Daoy (cell line): ENCODE data around the gene KRTAP2-2. TPM values are rescaled to one million over a fixed set of nuclear protein-coding genes. Genes with fewer than 3 reads are reported as not detected.
"Not testable (repeated sequence)": the region's sequence is repeated elsewhere in the genome, so short reads cannot be mapped to it uniquely, and the experiment has no call there.

Source experiments
- DNase-seq: peaks from one replicate; pipeline ENCODE4 v3.0.0-alpha.2; 2015; ENCODE audit warnings: low read depth
- total RNA-seq: library from RNA; depleted of rRNA; stranded (reverse); fragments of >200 nt; shearing (Covaris generic); gene quantifications from 2 replicates; pipeline ENCODE4 v1.2.3, GENCODE V29; 2014

The KRTAP2-2 gene
- total RNA-seq, 1 experiment from 2014 or later = not detected

GRCh38 chr17:41065016-41065689 lies 10.1 kb upstream of the KRTAP2-2 start:
- not testable (repeated sequence) for DNase-seq

DNA sequence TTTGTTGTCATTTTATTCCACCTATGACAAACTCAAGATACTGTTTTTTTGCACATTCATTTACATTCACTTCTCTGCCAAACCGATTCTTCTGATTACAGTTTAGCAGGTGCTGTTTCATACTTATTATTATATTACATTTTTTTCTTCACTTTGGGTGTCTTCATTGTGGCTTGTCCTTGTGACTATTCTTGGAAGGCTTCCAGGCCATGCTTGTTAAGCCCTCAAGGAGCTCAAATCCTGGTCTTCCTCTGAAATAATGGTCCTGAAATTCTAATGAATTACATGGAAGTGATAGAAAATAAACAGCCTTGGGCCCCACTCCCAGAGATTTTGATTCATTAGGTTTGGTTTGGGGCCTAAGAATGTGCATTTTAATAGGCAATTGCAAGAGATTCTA lies 9.3 kb upstream of the KRTAP2-2 start:
- no peak for DNase-seq

DNA sequence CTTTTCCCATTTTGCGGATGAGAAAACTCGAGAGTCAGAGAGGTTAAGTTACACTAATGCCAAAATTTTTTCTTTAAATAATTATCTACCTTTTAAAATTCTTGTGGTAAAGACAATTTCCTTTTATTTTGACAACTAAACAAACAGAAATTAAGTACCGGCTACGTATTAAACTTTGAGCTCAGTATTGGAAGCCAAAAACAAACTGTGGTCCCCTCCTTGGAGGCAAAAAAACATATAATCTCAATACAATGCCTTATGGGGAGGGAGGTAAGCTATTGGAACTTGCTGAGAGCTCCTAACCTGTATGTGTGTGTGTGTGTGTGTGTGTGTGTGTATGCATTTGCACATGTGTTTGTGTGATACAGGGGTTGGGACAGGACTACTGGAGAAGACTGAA lies 8.4 kb upstream of the KRTAP2-2 start:
- no peak for DNase-seq

GRCh38 chr17:41061964-41062363 lies 6.9 kb upstream of the KRTAP2-2 start:
- DNase-seq = peak; percentile 47

DNA sequence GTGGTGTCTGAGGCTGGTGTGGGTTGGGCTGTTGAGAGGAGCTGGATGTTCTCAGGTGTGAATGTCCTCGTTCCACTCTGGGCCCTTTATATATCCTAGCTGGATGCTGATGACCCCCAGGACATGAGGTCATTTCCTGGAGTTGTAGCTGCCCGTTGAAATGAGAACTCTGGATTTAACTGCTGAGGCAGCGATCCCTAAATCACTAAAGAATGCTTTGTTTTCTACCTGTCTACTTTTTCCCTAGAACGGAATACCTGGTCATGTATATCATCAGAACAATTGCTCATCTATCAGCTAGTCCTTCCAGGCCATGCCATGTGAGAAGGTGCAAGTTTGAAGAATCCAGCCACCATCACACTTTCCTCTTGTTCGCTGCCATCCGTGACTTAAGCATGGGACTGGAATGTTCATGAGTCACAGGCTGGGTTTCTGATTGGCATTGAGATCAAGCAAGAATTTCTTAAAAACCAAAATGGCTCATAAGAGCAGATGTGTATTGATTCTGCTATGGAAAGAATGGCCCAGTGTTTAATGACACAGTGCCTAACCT lies 5.1 kb upstream of the KRTAP2-2 start, which contains the start of gene KRTAP2-3:
Gene KRTAP2-3 (minus strand): TSS at position 63 of the 553 bp plus-strand sequence. CDS start 64 bp downstream, outside the sequence.
- peak; percentile 92 for DNase-seq

DNA sequence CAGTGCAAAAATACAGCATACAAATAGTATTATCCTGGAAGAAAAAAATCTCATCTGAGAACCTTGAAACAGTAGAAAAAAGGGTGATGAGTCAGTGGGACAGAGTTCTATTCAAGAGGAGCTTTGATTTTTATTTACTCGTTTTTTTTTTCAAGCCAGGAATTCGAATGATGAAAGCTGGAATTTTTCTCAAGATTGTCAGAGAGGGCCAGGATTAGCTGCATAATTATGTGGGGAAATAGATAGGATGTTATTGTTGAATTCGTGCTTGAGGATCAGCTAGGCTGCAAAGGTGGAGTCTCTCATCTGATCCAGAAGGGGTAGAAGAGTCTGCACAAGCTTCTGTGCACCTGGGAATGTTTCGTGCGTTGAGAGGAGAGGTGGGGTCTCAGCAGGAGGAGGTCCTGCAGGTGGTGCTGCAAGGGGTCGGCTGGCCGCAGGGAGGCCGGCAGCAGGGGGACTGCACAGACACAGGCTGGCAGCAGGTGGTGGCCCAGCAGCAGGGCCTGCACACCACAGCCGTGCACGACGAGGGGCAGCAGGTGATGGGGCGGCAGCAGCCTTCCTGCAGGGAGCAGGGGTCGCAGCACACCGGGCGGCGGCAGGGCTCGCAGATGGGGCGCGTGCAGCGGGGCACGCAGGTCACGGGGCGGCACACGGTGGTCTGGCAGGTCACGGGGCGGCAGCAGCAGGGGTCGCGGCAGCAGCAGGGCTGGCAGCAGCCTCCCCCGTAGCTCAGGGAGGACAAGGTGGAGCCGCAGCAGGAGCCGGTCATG lies 4.4 kb upstream of the KRTAP2-2 start:
- peak; percentile 62 for DNase-seq

DNA sequence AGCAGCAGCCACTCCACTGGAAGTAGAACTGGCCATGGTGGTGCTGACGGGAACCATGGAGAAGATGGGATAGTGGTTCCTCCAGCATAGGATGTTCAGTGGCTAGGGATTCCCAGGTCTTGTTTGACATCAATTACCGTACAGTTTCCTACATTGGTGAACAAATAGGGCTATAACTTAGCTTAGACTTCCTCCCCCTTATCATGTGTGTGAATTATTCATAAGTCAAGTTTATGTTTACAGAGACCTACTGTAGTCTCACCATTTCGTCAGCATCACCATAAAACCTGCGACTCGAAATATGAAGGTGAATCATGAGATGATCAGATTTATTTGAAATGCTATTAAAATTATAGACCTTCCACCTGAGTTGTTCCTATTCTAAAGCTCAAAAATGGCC lies 3.7 kb upstream of the KRTAP2-2 start:
- no peak for DNase-seq

DNA sequence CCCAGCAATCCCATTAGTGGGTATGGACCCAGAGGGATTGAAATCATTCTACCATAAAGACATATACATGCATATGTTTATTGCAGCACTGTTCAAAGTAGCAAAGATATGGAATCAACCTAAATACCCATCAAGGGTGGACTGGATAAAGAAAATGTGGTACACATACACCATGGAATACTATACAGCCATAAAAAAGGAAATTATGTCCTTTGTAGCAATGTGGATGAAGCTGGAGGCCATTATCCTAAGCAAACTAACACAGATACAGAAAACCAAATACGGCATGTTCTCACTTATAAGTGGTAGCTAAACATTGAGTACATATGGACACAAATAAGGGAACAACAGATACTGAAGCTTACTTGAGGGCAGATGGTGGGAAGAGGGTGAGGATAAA lies 2.5 kb upstream of the KRTAP2-2 start:
- no peak for DNase-seq

GRCh38 chr17:41054556-41054955 lies 474 bp downstream of the KRTAP2-2 start:
- DNase-seq = not testable (repeated sequence)

DNA sequence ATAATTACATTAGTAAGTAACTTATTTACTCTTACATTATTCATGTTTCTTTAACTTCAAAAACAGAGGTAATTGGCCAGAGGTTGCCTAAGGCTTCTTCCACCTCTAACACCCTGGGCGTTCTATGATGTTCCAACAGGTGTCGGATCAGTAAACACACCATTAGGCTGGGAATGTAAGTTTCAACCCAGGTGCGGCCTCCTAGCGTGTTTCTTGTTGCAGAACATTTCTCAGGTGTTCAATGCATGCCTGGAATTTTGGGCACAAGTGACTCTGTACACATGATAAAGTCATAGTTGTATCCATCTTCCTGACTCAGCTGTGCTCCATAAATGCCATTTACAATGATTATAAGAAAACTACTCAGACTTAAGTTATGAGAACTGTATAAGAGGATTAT lies 1.0 kb downstream of the KRTAP2-2 start:
- DNase-seq = no peak

DNA sequence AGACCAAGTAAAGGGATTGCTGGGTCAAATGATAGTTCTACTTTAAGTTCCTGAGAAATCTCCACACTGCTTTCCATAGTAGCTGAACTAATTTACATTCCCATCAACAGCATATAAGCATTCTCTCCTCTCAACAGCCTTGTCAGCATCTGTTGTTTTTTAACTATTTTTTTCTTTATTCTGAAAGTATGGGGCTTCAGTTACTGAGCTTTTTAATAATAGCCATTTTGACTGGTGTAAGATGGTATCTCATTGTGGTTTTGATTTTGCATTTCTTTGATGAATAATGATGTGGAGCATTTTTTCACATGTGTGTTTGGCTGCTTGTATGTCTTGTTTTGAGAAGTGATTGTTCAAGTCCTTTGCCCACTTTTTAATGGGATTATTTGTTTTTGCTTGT lies 2.5 kb downstream of the KRTAP2-2 start:
- no peak for DNase-seq

DNA sequence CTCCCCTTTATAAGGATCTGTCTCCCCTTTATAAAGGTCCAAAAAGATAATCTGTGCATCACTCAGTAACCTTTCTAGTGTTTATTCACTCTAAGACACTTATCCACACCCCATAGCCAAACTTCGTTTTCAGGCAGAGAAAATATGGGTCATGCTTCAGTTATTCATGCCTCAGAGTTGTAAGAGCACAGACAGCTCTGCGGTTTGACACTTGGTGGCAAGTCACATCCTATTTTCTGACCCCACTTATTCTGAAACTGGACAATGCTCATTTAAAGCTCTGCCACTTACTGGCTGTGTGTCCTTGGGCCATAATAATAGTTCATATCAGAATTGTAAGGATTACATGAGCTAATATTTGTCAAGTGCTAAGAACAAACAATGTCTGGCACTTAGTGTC lies 5.9 kb downstream of the KRTAP2-2 start:
- peak; percentile 57 for DNase-seq

- DNase-seq = peak; percentile 58
These were observed 6.6 kb downstream of the KRTAP2-2 start for GRCh38 chr17:41048441-41048840.

DNA sequence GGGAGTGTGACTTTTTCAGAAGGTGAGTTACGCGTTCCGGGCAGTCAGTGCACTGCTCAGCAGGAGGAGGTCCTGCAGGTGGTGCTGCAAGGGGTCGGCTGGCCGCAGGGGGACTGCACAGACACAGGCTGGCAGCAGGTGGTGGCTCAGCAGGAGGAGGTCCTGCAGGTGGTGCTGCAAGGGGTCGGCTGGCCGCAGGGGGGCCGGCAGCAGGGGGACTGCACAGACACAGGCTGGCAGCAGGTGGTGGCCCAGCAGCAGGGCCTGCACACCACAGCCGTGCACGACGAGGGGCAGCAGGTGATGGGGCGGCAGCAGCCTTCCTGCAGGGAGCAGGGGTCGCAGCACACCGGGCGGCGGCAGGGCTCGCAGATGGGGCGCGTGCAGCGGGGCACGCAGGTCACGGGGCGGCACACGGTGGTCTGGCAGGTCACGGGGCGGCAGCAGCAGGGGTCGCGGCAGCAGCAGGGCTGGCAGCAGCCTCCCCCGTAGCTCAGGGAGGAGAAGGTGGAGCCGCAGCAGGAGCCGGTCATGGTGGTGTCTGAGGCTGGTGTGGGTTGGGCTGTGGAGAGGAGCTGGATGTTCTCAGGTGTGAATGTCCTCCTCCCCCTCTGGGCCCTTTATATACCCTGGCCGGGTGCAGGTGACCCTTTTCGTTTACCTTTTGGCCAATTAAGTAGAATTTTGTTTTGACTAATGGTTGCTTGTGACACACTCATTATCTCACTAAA lies 8.1 kb downstream of the KRTAP2-2 start, which contains the start of gene KRTAP2-1:
Gene KRTAP2-1 (minus strand): TSS at position 582 of the 731 bp plus-strand sequence. CDS start 49 bp downstream, at position 533.
- DNase-seq = not testable (repeated sequence)

DNA sequence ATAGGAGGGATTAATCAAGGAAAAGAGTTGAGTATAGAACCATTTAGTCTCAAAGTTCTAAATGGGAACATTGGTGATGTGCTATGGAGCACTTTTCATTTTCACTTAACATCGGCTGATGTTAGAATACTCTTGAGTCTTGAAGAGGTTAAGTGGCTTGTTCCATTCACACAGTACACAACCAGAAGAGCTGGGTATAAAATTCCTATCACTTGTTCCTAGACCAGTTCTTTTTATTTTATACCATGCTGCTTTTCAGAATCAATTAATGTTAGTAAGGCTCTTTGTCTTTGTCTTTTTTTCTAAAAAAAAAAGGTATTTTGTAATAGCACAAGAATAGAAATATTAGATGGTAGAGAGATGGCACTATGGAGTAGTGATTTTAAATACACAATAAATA lies 12.1 kb downstream of the KRTAP2-2 start:
- no peak for DNase-seq

- DNase-seq = not testable (repeated sequence)
These were observed 14.1 kb downstream of the KRTAP2-2 start, which contains the start of gene KRTAP1-1 for GRCh38 chr17:41040783-41041571. Gene KRTAP1-1 (minus strand): TSS chr17:41041450. CDS start chr17:41041397, 53 bp downstream.

DNA sequence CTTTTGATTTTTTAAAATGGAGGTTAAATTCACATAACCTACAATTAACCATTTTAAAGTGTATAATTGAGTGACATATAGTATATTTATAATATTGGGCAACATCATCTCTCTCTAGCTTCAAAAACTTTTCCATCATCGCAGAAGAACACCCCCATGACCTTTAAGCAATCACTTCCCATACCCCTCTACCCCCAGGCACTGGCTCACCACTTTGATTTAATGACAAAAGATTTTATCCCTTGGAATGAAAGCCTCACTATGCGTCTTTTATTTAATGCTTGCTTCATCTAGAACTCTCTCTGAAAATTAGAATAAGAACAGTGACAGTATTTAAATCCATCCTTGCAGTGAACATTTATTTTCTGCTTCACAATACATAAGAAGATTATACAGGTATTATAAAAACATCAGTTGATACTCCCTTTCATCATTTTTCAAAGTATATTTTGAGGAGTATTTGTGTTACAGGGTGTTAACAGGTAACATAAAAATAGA lies 17.1 kb downstream of the KRTAP2-2 start:
- DNase-seq = no peak

DNA sequence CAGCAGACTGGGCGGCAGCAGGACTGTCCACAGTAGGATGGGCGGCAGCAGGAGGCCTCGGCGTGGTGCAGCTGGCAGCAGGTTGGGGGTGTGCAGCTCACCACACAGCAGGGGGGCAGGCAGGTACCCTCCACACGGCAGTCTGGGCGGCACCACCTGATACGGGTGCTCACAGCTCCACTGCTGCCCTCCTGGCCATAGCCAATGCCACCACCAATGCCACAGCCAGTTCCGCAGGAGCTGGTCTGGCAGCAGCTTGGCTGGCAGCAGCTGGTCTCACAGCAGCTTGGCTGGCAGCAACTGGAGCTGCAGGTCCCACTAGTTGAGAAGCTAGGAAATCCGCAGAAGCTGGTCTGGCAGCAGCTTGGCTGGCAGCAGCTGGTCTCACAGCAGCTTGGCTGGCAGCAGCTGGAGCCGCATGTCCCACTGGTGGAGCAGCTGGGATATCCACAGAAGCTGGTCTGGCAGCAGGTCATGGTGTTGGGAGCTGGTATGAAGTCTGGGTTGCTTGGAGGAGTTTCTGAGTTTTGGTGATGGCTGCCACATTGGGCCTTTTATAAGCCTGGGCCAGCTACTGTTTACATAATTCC lies 20.6 kb downstream of the KRTAP2-2 start, which contains the start of gene KRTAP1-3:
Gene KRTAP1-3 (minus strand): TSS at position 529 of the 590 bp plus-strand sequence. CDS start 53 bp downstream, at position 476.
- not testable (repeated sequence) for DNase-seq

GRCh38 chr17:41029633-41030245 lies 25.3 kb downstream of the KRTAP2-2 start, which contains the start of gene KRTAP1-4:
Gene KRTAP1-4 (minus strand): TSS chr17:41030195. CDS start chr17:41030078, 117 bp downstream.
- no peak for DNase-seq
